ENCODE measurements around the gene ZMYM4. TPM values are rescaled to one million over a fixed set of nuclear protein-coding genes. Genes with fewer than 3 reads are reported as not detected.
"Not testable (repeated sequence)": the region's sequence is repeated elsewhere in the genome, so short reads cannot be mapped to it uniquely, and the experiment has no call there.

Gene ZMYM4
- total RNA-seq, 2 experiments from 2014 or later, result 25.1 to 29.1 TPM

GRCh38 chr1:35460796-35461195 is 192.3 kb downstream of the ZMYM4 start:
- Mint-ChIP-seq H3K27ac (no peak overlapping the region), H3K4me3 (no peak overlapping the region), H3K36me3 (ENCODE audit: low read depth) (peaks cover 51% of the 10 kb centered on the region), H3K9me3 (peaks cover 15% of the 10 kb centered on the region), H3K27me3 (no peaks in the 10 kb centered on the region), H3K4me1 (peaks cover 14% of the 10 kb centered on the region)
- no peak for DNase-seq
- ChIA-PET CTCF (no interaction called here), POLR2A (no interaction called here)

- DNase-seq, result no peak
- no peaks in the 10 kb centered on the region for H3K27me3 Mint-ChIP-seq
- H3K9me3 Mint-ChIP-seq, result peaks cover 19% of the 10 kb centered on the region
- peaks cover 54% of the 10 kb centered on the region for H3K36me3 Mint-ChIP-seq (ENCODE audit: low read depth)
- peak overlapping the region; percentile 21 for H3K27ac Mint-ChIP-seq
- no peak overlapping the region for H3K4me3 Mint-ChIP-seq
- ChIA-PET POLR2A (no interaction called here), CTCF (no interaction called here)
- H3K4me1 Mint-ChIP-seq, result peaks cover 14% of the 10 kb centered on the region
These were observed 193.6 kb downstream of the ZMYM4 start for GRCh38 chr1:35461966-35462651.

GRCh38 chr1:35463232-35463631 is 194.7 kb downstream of the ZMYM4 start:
- Mint-ChIP-seq H3K4me3 (no peak overlapping the region), H3K27me3 (no peaks in the 10 kb centered on the region), H3K27ac (no peak overlapping the region), H3K4me1 (peaks cover 13% of the 10 kb centered on the region), H3K9me3 (peaks cover 19% of the 10 kb centered on the region), H3K36me3 (ENCODE audit: low read depth) (peaks cover 59% of the 10 kb centered on the region)
- no peak for DNase-seq
- POLR2A ChIA-PET, result no interaction called here
- CTCF ChIA-PET, result no interaction called here

GRCh38 chr1:35463749-35464148 is 195.2 kb downstream of the ZMYM4 start:
- H3K4me1 Mint-ChIP-seq, result peaks cover 16% of the 10 kb centered on the region
- CTCF ChIA-PET, DNase-seq, POLR2A ChIA-PET, H3K4me3 Mint-ChIP-seq, H3K27me3 Mint-ChIP-seq: not testable (repeated sequence)
- peaks cover 19% of the 10 kb centered on the region for H3K9me3 Mint-ChIP-seq
- peak overlapping the region; percentile 22 for H3K27ac Mint-ChIP-seq
- peaks cover 64% of the 10 kb centered on the region for H3K36me3 Mint-ChIP-seq (ENCODE audit: low read depth)

- Mint-ChIP-seq H3K36me3 (ENCODE audit: low read depth) (peaks cover 79% of the 10 kb centered on the region), H3K9me3 (peaks cover 19% of the 10 kb centered on the region), H3K4me1 (peaks cover 16% of the 10 kb centered on the region), H3K27me3 (no peaks in the 10 kb centered on the region), H3K4me3 (no peak overlapping the region), H3K27ac (no peak overlapping the region)
- no peak for DNase-seq
- POLR2A ChIA-PET, result no interaction called here
- CTCF ChIA-PET, result interaction anchor here (1.2 to 1.4 kb wide), 2 partner anchors 15 to 24 kb away, joined by 3 read pairs; no protein-coding TSS in a partner anchor
These were observed 197.6 kb downstream of the ZMYM4 start for GRCh38 chr1:35466120-35466519.

GRCh38 chr1:35470977-35471613 is 202.6 kb downstream of the ZMYM4 start:
- POLR2A ChIA-PET, result interaction anchor here (0.7 kb wide), 1 partner anchor 12 kb away, joined by 5 read pairs; no protein-coding TSS in a partner anchor
- H3K4me1 Mint-ChIP-seq, result peaks cover 7% of the 10 kb centered on the region
- CTCF ChIA-PET, result interaction anchor here (1.2 to 1.3 kb wide), 3 partner anchors 20 to 42 kb away, joined by 3 read pairs; no protein-coding TSS in a partner anchor
- peaks cover 1% of the 10 kb centered on the region for H3K9me3 Mint-ChIP-seq
- H3K27me3 Mint-ChIP-seq, result no peaks in the 10 kb centered on the region
- H3K27ac Mint-ChIP-seq, result no peak overlapping the region
- DNase-seq, result no peak
- peaks cover 54% of the 10 kb centered on the region for H3K36me3 Mint-ChIP-seq (ENCODE audit: low read depth)
- no peak overlapping the region for H3K4me3 Mint-ChIP-seq

Other genes starting within 250 kb of the ZMYM4 start
- 10 to 100 TPM; 21.2 to 24.3 TPM for gene ZMYM6, start 236.8 kb upstream of the ZMYM4 start, total RNA-seq
- 10 to 100 TPM; 16.8 to 17.1 TPM for gene ZMYM1, start 189.3 kb upstream of the ZMYM4 start, total RNA-seq
- 100 to 1,000 TPM; 375 to 397 TPM for gene SFPQ, start 75.6 kb upstream of the ZMYM4 start, total RNA-seq

All from activated CD4-positive, alpha-beta T cell treated with anti-CD3 and anti-CD28 coated beads, Interleukin-2, amount 10 ng/mL, durations not matched to agents 7 days and 5 days (primary cell).